Measurements from ENCODE around the gene MCM5. TPM values are rescaled to one million over a fixed set of nuclear protein-coding genes. Genes with fewer than 3 reads are reported as not detected.
A peak's percentile ranks its signal among the peaks of the same experiment; 100 is the strongest.
"Not testable (repeated sequence)": the region's sequence is repeated elsewhere in the genome, so short reads cannot be mapped to it uniquely, and the experiment has no call there.

The MCM5 gene
- total RNA-seq, 1 donor, result 192 TPM

GRCh38 chr22:35426801-35427140 is 26.8 kb downstream of the MCM5 start:
- DNase-seq (ENCODE audit: low read depth in 2 of 3, low spot score in 2 of 3), result no peak

DNA sequence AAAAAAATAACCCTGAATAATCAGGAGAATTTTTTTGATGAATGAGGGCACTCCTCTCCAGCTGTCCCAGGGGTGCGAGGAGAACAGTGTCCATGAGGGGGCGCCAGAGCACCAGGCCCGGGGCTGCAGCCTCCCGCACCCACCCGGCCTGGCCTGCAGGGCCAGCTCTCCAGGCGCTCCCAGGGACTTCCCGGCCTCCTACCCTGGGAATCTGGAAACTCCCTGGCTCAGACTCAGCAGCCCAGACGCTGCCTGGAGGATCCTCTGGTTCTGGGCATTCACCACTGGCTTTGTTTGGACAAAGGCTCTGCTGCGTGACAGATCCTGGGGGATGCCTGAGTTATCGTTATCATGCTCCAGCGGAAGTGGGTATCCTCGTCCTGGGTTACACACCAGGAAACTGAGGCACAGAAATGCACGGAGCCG is 31.0 kb downstream of the MCM5 start:
- peak; percentile 19 to 71 (median 59) for DNase-seq (ENCODE audit: low read depth in 2 of 3, low spot score in 2 of 3)

DNA sequence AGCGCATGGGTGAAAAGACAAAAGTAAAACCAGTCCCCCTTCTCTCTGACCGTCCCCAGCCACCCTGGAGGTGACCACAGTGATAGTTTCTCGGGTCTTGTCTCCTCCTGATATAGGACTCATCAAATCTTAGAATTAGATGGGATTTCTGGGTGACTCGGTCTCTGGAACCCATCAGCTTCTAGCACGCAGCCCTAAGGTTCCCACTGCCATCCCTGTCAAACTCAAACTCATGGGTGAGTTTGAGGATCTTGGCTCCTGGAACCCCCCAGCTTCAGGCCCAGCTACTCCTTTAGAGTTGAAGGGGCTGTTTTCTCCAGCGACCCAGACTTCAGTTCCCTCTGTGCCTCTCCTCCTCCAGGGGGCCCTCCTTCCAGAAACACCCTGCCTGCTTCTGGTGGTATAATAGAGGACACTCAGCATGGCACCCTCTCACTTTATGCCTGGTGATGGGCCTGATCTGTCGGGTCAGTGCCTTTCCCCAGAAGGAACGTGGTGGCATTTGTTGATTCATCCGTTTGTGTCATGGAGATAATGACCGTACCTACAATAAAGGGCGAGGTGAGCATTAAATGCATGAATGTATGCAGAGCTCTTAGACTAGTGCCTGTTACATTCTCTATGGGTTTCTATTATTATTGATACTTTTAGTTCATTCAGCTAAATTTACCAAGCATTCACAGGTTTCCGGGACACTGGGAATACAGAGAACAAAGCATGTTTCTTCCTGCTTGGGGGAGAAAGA is 31.7 kb downstream of the MCM5 start:
- no peak for DNase-seq (ENCODE audit: low read depth in 2 of 3, low spot score in 2 of 3)

DNA sequence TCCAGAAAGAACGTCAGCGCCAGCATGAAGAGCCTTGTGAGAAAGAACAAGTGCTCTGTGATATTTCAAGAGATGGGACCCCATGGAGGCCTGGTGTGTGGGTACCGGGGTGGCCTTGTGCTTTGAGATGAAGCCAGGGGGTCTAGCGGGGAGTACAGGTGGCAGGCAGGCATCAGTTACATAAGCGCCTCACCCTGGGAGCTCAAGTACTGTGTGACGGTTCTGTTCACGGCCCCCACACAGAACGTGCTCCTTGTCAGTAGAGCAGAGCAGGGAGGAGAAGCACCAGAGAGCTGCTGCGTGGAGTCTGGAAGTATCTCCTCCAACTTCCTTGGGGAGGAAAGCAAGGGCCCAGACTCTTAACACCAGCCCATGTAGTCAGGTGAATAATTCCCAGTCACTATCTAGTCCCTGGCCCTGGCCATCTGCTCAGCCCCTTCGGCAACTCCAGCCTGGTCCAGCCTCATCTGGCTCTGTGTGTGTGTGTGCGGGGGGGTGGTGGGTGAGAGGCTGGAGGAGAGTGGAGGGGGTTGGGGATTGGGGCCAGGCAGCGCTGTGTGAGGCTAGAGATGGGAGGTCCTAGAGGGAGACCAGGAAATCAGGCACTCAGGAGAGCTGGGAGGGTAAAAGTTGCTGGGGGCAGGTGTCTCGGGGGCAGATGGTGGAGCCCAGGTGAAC is 32.4 kb downstream of the MCM5 start:
- no peak for DNase-seq (ENCODE audit: low read depth in 2 of 3, low spot score in 2 of 3)

GRCh38 chr22:35434061-35434710 is 34.2 kb downstream of the MCM5 start:
- DNase-seq (ENCODE audit: low read depth in 2 of 3, low spot score in 2 of 3), result no peak

GRCh38 chr22:35435201-35435740 is 35.3 kb downstream of the MCM5 start:
- DNase-seq (ENCODE audit: low read depth in 2 of 3, low spot score in 2 of 3), result no peak

DNA sequence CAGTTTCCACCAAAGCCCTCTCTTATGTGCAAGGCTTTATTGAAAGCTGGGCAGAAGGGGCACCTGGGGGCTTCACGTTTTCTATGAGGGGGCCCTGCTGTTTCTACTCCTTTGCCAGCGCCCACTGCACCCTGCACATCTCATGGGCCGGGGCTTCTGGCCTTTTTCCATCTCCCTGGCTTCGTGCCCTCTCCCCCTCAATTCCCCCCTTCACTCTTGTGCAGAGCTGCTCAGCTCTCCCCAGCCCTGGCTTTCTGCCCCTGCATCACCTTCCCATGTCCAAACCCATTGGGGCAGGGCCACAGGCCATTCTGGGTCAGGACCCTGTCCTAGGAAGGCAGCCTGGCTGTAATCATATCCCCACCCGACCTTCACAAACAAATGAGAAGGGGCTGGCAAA is 36.5 kb downstream of the MCM5 start:
- no peak for DNase-seq (ENCODE audit: low read depth in 2 of 3, low spot score in 2 of 3)

DNA sequence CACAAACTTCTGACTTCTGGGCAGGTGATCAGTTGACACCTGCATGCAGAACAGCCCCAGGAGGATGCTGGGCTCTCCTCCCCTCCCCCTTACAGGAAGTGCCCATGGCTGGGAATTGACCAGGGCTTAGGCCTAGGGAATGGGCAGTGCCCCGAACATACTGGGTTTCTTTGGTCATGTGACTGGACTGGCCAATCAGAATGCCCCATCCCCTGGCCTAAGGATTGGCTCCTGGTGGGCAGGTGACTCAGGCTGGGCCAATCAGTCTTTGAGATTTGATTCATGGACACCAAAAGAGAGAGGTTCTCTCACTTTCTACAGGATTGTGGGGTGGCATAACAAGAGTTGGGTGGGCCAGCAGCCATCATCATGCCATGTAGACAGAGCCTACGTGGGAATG is 37.1 kb downstream of the MCM5 start:
- DNase-seq (ENCODE audit: low read depth in 2 of 3, low spot score in 2 of 3), result no peak

DNA sequence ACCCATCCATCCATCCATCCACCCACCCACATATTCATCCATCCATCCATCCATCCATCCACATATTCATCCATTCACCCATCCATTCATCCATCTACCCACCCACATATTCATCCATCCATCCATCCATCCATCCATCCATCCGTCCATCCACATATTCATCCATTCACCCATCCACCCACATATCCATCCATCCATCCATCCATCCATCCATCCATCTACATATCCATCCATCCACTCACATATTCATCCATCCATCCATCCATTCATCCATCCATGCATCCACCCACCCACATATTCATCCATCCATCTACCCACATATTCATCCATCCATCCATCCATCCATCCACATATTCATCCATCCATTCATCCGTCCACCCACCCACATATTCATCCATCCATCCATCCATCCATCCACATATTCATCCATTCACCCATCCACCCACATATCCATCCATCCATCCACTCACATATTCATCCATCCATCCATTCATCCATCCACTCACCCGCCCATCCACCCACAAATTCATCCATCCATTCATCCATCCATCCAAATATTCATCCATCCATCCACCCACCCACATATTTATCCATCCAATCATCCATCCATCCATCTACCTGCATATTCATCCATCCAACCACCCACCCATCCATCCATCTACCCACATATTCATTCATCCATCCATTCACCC is 38.9 kb downstream of the MCM5 start:
- not testable (repeated sequence) for DNase-seq (ENCODE audit: low read depth in 2 of 3, low spot score in 2 of 3)

DNA sequence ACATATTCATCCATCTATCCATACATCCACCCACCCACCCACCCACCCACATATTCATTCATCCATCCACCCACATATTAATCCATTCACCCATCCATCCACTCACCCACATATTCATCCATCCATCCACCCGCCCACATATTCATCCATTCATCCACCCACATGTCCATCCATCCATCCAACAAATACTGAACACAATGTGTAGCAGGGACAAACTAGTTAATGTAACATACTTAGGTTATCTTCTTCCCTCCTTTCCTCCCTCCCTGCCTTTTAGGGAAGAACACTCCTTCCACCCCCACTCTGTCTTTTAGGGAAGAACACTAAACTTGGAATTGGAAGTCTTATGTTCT is 39.4 kb downstream of the MCM5 start:
- no peak for DNase-seq (ENCODE audit: low read depth in 2 of 3, low spot score in 2 of 3)

- no peak for DNase-seq (ENCODE audit: low read depth in 2 of 3, low spot score in 2 of 3)
These were observed 40.2 kb downstream of the MCM5 start for GRCh38 chr22:35440129-35440528.

DNA sequence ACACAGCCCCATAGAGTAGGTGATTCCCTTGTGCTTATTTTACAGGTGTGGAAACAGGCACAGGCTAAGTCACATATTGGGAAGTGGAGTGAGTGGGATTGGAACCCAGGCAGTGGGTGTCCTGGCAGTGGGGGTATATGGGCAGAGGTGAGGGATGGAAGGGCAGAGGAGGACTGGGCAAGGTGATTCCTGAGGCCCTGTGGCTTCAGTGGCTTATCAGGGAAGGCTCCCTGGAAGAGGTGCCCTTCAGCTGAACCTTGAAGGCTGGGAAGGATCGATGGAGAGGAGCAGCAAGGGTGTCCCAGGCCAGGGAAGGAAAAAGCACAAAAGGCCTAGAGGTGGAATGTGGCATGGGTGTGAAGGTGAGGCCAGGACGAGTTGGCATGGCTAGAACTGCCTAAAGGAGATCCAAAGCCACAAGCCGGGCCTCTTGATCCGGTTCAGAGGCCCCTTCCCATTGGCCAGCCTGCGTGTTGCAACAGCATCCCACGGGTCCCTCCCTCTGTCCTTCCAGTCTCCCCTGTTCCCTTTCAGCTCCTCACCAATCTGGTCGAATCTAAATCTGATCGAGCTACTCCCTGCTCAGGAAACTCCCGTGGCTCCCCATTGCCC is 41.7 kb downstream of the MCM5 start:
- no peak for DNase-seq (ENCODE audit: low read depth in 2 of 3, low spot score in 2 of 3)

- no peak for DNase-seq (ENCODE audit: low read depth in 2 of 3, low spot score in 2 of 3)
These were observed 42.5 kb downstream of the MCM5 start for GRCh38 chr22:35442471-35442870.

DNA sequence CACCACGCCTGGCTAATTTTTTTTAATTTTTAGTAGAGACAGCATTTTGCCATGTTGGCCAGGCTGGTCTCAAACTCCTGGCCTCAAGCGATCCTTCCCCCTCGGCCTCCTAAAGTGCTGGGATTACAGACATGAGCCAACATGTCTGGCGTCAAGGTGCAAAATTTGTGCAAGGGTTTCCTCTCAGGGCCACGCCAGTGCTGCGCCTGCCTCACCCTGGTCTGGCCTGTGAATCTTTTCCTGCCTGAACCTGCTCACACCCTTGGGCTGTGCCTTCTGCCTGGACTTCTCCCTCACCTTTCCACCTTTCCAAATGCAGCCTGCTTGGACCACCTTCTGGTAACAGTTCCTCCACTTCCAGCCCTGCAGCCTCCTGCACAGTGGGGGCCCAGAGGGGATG is 43.4 kb downstream of the MCM5 start:
- DNase-seq (ENCODE audit: low read depth in 2 of 3, low spot score in 2 of 3), result no peak

GRCh38 chr22:35443790-35444684 is 44.1 kb downstream of the MCM5 start:
- peak in 1 of 3 donors; percentile 6 for DNase-seq (ENCODE audit: low read depth in 2 of 3, low spot score in 2 of 3)

DNA sequence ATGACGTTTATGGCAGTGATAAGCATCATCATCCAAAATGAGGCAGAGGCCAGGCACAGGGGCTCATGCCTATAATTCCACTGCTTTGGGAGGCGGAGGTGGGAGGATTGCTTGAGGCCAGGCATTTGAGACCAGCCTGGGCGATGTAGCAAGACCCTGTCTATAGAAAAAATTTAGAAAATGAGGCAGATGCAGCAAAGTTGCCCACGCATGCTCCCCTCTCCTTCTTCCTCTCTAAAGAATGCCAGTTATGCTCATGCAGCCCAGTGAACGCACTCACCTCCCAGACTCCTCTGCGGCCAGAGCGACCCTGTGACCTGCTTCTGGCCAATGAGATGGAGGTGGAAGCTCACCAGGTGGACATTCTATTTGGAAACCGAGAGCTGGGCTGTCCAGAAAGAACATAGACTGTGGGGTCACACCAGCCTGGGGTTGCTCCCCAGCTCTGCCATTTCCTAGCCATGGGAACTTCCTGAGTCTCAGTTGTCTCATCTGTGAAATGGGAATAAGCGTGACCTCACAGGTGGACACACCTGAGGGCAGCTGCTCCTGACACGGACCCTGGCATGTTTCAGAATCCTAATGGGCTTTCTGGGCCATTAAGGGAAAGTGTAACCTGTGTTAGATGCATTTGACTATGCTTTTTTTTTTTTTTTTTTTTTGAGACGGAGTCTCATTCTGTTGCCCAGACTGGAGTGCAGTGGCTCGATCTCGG is 44.9 kb downstream of the MCM5 start:
- DNase-seq (ENCODE audit: low read depth in 2 of 3, low spot score in 2 of 3), result no peak

DNA sequence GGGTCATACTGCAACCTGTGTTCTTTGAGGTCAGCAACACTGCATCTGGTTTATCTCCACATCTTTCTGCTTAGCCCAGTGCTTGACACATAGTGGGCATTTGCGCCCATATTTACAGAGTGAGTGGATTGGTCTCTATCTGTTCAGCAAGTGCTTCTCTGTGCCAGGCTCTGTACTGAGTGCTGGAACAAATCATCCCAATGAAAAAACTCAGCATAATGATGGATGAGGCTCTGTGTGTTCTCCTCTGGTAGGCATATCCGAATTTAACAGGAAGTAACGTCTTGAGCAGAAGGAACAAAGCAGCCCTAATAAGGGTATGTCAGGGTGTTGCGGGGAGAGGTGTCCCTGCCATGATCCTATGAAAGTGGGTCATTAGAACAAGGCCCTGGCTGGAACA is 46.0 kb downstream of the MCM5 start:
- DNase-seq (ENCODE audit: low read depth in 2 of 3, low spot score in 2 of 3), result no peak

GRCh38 chr22:35446365-35446764 is 46.4 kb downstream of the MCM5 start:
- DNase-seq (ENCODE audit: low read depth in 2 of 3, low spot score in 2 of 3), result no peak

- DNase-seq (ENCODE audit: low read depth in 2 of 3, low spot score in 2 of 3), result no peak
These were observed 48.6 kb downstream of the MCM5 start for GRCh38 chr22:35448523-35448922.

Measured in hematopoietic multipotent progenitor cell (in vitro differentiated cells).